Activated T-helper 2 cell treated with anti-CD3 and anti-CD28 coated beads, Interferon-gamma antibody, Interleukin-2, Interleukin-4, amounts not matched to agents 10 μg/mL and 5 μg/mL and 100 μg/mL, durations not matched to agents 14 hours and 24 hours and 36 hours (primary cell): ENCODE results near the gene ZNF428. TPM values are rescaled to one million over a fixed set of nuclear protein-coding genes. Genes with fewer than 3 reads are reported as not detected.

Experiments used
- total RNA-seq: library from RNA; stranded (reverse); gene quantifications from 2 replicates; pipeline ENCODE4 v1.2.3, GENCODE V29; 2022

ZNF428 gene
- total RNA-seq, 1 donor from 2014 or later: 19.1 TPM

Other genes starting within 250 kb of the ZNF428 start
- not detected in 2 replicates for gene TEX101, start 204.7 kb downstream of the ZNF428 start, total RNA-seq
- gene LYPD3, start 154.0 kb downstream of the ZNF428 start, total RNA-seq: 2.5 and 3.0 TPM in 2 replicates
- gene PHLDB3, start 114.9 kb downstream of the ZNF428 start, total RNA-seq: 23.0 and 25.3 TPM in 2 replicates
- gene ETHE1, start 92.4 kb downstream of the ZNF428 start, total RNA-seq: 64.6 and 65.5 TPM in 2 replicates
- gene ZNF575, start 86.4 kb downstream of the ZNF428 start, total RNA-seq: 1.7 and 2.1 TPM in 2 replicates
- 27.3 and 27.5 TPM in 2 replicates for gene XRCC1, start 44.1 kb downstream of the ZNF428 start, total RNA-seq
- gene PINLYP, start 43.8 kb downstream of the ZNF428 start, total RNA-seq: 9.0 and 9.1 TPM in 2 replicates
- 27.8 and 32.7 TPM in 2 replicates for gene IRGQ, start 23.5 kb downstream of the ZNF428 start, total RNA-seq
- 14.5 and 14.8 TPM in 2 replicates for gene ZNF576, start 23.0 kb downstream of the ZNF428 start, total RNA-seq
- gene SRRM5, start 7.5 kb downstream of the ZNF428 start, total RNA-seq: 0.32 and 0.46 TPM in 2 replicates
- 0.39 and 0.44 TPM in 2 replicates for gene CADM4, start 20.2 kb upstream of the ZNF428 start, total RNA-seq
- 19.9 and 21.2 TPM in 2 replicates for gene PLAUR, start 50.5 kb upstream of the ZNF428 start, total RNA-seq
- not detected in 2 replicates for gene IRGC, start 96.4 kb upstream of the ZNF428 start, total RNA-seq
- 69.1 and 73.1 TPM in 2 replicates for gene SMG9, start 135.3 kb upstream of the ZNF428 start, total RNA-seq
- gene KCNN4, start 161.3 kb upstream of the ZNF428 start, total RNA-seq: 98.0 and 98.7 TPM in 2 replicates
- 0.14 and 0.41 TPM in 2 replicates for gene LYPD5, start 182.8 kb upstream of the ZNF428 start, total RNA-seq
- gene ZNF283, start 207.7 kb upstream of the ZNF428 start, total RNA-seq: 3.6 and 4.6 TPM in 2 replicates